PFSK-1 (cell line): Measurements from ENCODE around the gene CCL24.

Source experiments
- FOXP2 ChIP-seq: optimal IDR thresholded peaks from 2 replicates; pipeline ENCODE3; 2011; ENCODE audit warnings: borderline replicate concordance, control low read depth, inconsistent platforms; ENCODE audit not compliant: insufficient read depth; ENCODE audit errors: extremely low read length, extremely low read depth
- POLR2AphosphoS5 ChIP-seq: IDR thresholded peaks from 2 replicates; pipeline ENCODE4 v1.6.1; 2012; ENCODE audit warnings: low read depth, mild to moderate bottlenecking, control low read depth, low read length, moderate library complexity
- SIN3A ChIP-seq: IDR thresholded peaks from 2 replicates; pipeline ENCODE4 v1.6.1; 2012; ENCODE audit warnings: mild to moderate bottlenecking, low read length, moderate library complexity, borderline replicate concordance; ENCODE audit not compliant: insufficient read depth
- TAF1 ChIP-seq: IDR thresholded peaks from 2 replicates; pipeline ENCODE4 v1.6.1; 2012; ENCODE audit warnings: low read length, control low read depth, borderline replicate concordance; ENCODE audit not compliant: insufficient read depth
- TF ChIP-seq, protein P1 (sequence below), 2 experiments: IDR thresholded peaks; 2 replicates each; pipeline versions ENCODE4 v1.6.1 to v1.8.0; 2011 to 2012; ENCODE audit warnings: low read depth in 2 of 2, low read length in 2 of 2, control low read depth in 1 of 2, inconsistent platforms in 1 of 2, mild to moderate bottlenecking in 1 of 2, moderate library complexity in 1 of 2; ENCODE audit not compliant: insufficient read depth in 1 of 2

- no peak for TF ChIP-seq POLR2AphosphoS5
- no peak for TF ChIP-seq TAF1
- no peak for TF ChIP-seq SIN3A
- TF ChIP-seq FOXP2 = no peak
- TF ChIP-seq, protein P1, sequence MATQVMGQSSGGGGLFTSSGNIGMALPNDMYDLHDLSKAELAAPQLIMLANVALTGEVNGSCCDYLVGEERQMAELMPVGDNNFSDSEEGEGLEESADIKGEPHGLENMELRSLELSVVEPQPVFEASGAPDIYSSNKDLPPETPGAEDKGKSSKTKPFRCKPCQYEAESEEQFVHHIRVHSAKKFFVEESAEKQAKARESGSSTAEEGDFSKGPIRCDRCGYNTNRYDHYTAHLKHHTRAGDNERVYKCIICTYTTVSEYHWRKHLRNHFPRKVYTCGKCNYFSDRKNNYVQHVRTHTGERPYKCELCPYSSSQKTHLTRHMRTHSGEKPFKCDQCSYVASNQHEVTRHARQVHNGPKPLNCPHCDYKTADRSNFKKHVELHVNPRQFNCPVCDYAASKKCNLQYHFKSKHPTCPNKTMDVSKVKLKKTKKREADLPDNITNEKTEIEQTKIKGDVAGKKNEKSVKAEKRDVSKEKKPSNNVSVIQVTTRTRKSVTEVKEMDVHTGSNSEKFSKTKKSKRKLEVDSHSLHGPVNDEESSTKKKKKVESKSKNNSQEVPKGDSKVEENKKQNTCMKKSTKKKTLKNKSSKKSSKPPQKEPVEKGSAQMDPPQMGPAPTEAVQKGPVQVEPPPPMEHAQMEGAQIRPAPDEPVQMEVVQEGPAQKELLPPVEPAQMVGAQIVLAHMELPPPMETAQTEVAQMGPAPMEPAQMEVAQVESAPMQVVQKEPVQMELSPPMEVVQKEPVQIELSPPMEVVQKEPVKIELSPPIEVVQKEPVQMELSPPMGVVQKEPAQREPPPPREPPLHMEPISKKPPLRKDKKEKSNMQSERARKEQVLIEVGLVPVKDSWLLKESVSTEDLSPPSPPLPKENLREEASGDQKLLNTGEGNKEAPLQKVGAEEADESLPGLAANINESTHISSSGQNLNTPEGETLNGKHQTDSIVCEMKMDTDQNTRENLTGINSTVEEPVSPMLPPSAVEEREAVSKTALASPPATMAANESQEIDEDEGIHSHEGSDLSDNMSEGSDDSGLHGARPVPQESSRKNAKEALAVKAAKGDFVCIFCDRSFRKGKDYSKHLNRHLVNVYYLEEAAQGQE (IDR thresholded peaks at IDR 0.05; ENCODE audit: insufficient read depth in 1 of 2, low read depth in 2 of 2, low read length in 2 of 2) = no peak
Observed at GRCh38 chr7:75793676-75794075, 19.9 kb downstream of the CCL24 start.
